CD14-positive monocyte (primary cell): ENCODE results near the gene MYO3B. TPM values are rescaled to one million over a fixed set of nuclear protein-coding genes. Genes with fewer than 3 reads are reported as not detected.

Experiments used
- DNase-seq, 3 donors: peaks; one replicate each; pipeline ENCODE4 v3.0.0-alpha.2; 2011 to 2022
- H2AFZ ChIP-seq: 2 replicates; pipeline ENCODE4 v1.6.0; 2012; ENCODE audit warnings: mild to moderate bottlenecking, low read depth, low read length, inconsistent platforms; ENCODE audit not compliant: insufficient read depth, poor library complexity, severe bottlenecking
- H3K27ac ChIP-seq, 2 donors: 1 replicate in 1 of 2; 2 replicates in 1 of 2; pipeline ENCODE4 v1.5.1; 2012 to 2013; ENCODE audit warnings: low read length in 2 of 2, control low read depth in 1 of 2, inconsistent platforms in 1 of 2, low read depth in 1 of 2, mild to moderate bottlenecking in 1 of 2
- H3K27me3 ChIP-seq, 2 donors: one replicate each; pipeline versions ENCODE4 v1.6.0 to v1.6.1; 2011 to 2013; ENCODE audit warnings: low read length in 2 of 2; ENCODE audit not compliant: control insufficient read depth in 2 of 2, insufficient read depth in 2 of 2
- H3K36me3 ChIP-seq, 2 donors: replicated peaks in 1 of 2; 1 replicate in 1 of 2; 2 replicates in 1 of 2; pipeline versions ENCODE4 v1.5.1 to v1.6.1; 2012 to 2013; ENCODE audit warnings: low read length in 2 of 2, control low read depth in 1 of 2, inconsistent platforms in 1 of 2, mild to moderate bottlenecking in 1 of 2; ENCODE audit not compliant: insufficient read depth in 2 of 2, control insufficient read depth in 1 of 2
- H3K4me1 ChIP-seq, 2 donors: 1 replicate in 1 of 2; 2 replicates in 1 of 2; pipeline versions ENCODE4 v1.5.1 to v1.6.1; 2012 to 2013; ENCODE audit warnings: low read length in 2 of 2, control low read depth in 1 of 2, inconsistent platforms in 1 of 2, mild to moderate bottlenecking in 1 of 2, moderate library complexity in 1 of 2; ENCODE audit not compliant: insufficient read depth in 2 of 2, control insufficient read depth in 1 of 2
- H3K4me2 ChIP-seq: replicated peaks from 2 replicates; pipeline ENCODE3; 2012; ENCODE audit warnings: low read length, moderate library complexity, mild to moderate bottlenecking; ENCODE audit not compliant: poor library complexity, severe bottlenecking; ENCODE audit errors: extremely low read depth
- H3K4me3 ChIP-seq, 3 experiments: fragments of 200-600 bp in 1 of 3; sonication (generic) in 1 of 3; replicated peaks in 1 of 3; 1 replicate in 2 of 3; 2 replicates in 1 of 3; pipeline ENCODE4 v1.5.1; 2011 to 2013; ENCODE audit warnings: low read length in 3 of 3, mild to moderate bottlenecking in 3 of 3, control low read depth in 2 of 3, low read depth in 2 of 3, inconsistent platforms in 1 of 3, moderate library complexity in 1 of 3
- H3K79me2 ChIP-seq: 2 replicates; pipeline ENCODE4 v1.6.0; 2012; ENCODE audit warnings: mild to moderate bottlenecking, control low read depth, inconsistent platforms, low read length, moderate library complexity; ENCODE audit not compliant: insufficient read depth
- H3K9ac ChIP-seq: 2 replicates; pipeline ENCODE4 v1.6.0; 2017; ENCODE audit warnings: low read length, mild to moderate bottlenecking; ENCODE audit not compliant: insufficient read depth, poor library complexity, severe bottlenecking
- H3K9me3 ChIP-seq, 2 donors: replicated peaks in 1 of 2; 1 replicate in 1 of 2; 2 replicates in 1 of 2; pipeline versions ENCODE4 v1.5.1 to v1.6.1; 2012 to 2013; ENCODE audit warnings: low read length in 2 of 2, control low read depth in 1 of 2; ENCODE audit not compliant: control insufficient read depth in 1 of 2, insufficient read depth in 1 of 2
- H4K20me1 ChIP-seq: 2 replicates; pipeline ENCODE4 v1.6.0; 2012; ENCODE audit warnings: mild to moderate bottlenecking, low read length, control low read depth, moderate library complexity; ENCODE audit not compliant: insufficient read depth
- H3K27ac Mint-ChIP-seq, 7 donors: one replicate each; pipeline ENCODE4 v1.8.0; 2020; ENCODE audit warnings: mild to moderate bottlenecking in 7 of 7, mixed read lengths in 7 of 7, moderate library complexity in 6 of 7, inconsistent platforms in 2 of 7
- H3K27me3 Mint-ChIP-seq, 3 donors: one replicate each; pipeline ENCODE4 v1.8.0; 2021 to 2022; ENCODE audit warnings: low read depth in 3 of 3, mild to moderate bottlenecking in 3 of 3, mixed read lengths in 3 of 3, moderate library complexity in 3 of 3, inconsistent platforms in 1 of 3
- H3K36me3 Mint-ChIP-seq, 2 donors: one replicate each; pipeline ENCODE4 v1.8.0; 2020; ENCODE audit warnings: mixed read lengths in 2 of 2, inconsistent platforms in 1 of 2, mild to moderate bottlenecking in 1 of 2
- H3K4me1 Mint-ChIP-seq: one replicate; pipeline ENCODE4 v1.8.0; 2020; ENCODE audit warnings: mild to moderate bottlenecking, mixed read lengths
- H3K4me3 Mint-ChIP-seq, 2 donors: one replicate each; pipeline ENCODE4 v1.8.0; 2020; ENCODE audit warnings: mild to moderate bottlenecking in 2 of 2, mixed read lengths in 2 of 2, moderate library complexity in 1 of 2
- H3K9me3 Mint-ChIP-seq, 7 donors: one replicate each; pipeline ENCODE4 v1.8.0; 2020 to 2022; ENCODE audit warnings: mixed read lengths in 7 of 7, mild to moderate bottlenecking in 6 of 7, moderate library complexity in 6 of 7, inconsistent platforms in 2 of 7
- WGBS: methylation state at CpG from one replicate; pipeline ENCODE4 v1.1.5; 2013; ENCODE audit warnings: missing lambda C conversion rate; ENCODE audit not compliant: insufficient coverage; 5-methylcytosine and 5-hydroxymethylcytosine counted together
- intact Hi-C, 2 donors: fragments of 100-400 bp; cut with micrococcal nuclease; formaldehyde crosslinking; loops; one replicate each; pipeline versions ENCODE4 v1.15.0 to v1.15.1; 2023
- polyA plus RNA-seq, 3 donors: library from polyadenylated mRNA; depleted of rRNA in 1 of 3; unstranded in 2 of 3; stranded (reverse) in 1 of 3; fragments of 300-500 nt in 2 of 3; fragments of >200 nt in 1 of 3; fragmentation: Illumina TruSeq in 2 of 3; gene quantifications; 1 replicate in 2 of 3; 2 replicates in 1 of 3; pipeline ENCODE4 v1.2.3, GENCODE V29; 2012 to 2021
- TF ChIP-seq, protein P1 (sequence below): fragments of 200-600 bp; IDR thresholded peaks from one replicate; pipeline ENCODE4 v1.8.0; 2022; ENCODE audit warnings: antibody characterized with exemption, mild to moderate bottlenecking

The MYO3B gene
- polyA plus RNA-seq, 3 donors = not detected

GRCh38 chr2:170250584-170250983, 72.6 kb downstream of the MYO3B start:
- no peak for DNase-seq
- no peak overlapping the region for H3K4me3 Mint-ChIP-seq
- Histone ChIP-seq H3K4me3 (no peak overlapping the region), H3K9me3 (peaks cover 0 to 4% of the 10 kb centered on the region in 2 donors), H3K4me1 (no peaks in the 10 kb centered on the region), H2AFZ (no peak overlapping the region), H3K9ac (no peak overlapping the region), H3K27ac (no peak overlapping the region), H3K79me2 (no peaks in the 10 kb centered on the region), H3K4me2 (no peak overlapping the region), H3K27me3 (no peaks in the 10 kb centered on the region), H3K36me3 (no peaks in the 10 kb centered on the region), H4K20me1 (no peaks in the 10 kb centered on the region)
- no peaks in the 10 kb centered on the region for H3K36me3 Mint-ChIP-seq
- peaks cover 0 to 14% (median 5%) of the 10 kb centered on the region in 7 donors for H3K9me3 Mint-ChIP-seq
- peaks cover 2 to 7% (median 5%) of the 10 kb centered on the region in 3 donors for H3K27me3 Mint-ChIP-seq
- intact Hi-C loops = no loop called here
- no peak overlapping the region for H3K27ac Mint-ChIP-seq
- WGBS = 100% methylated on average over 1 of the region's 6 CpGs
- H3K4me1 Mint-ChIP-seq = peaks cover 2% of the 10 kb centered on the region
- TF ChIP-seq, protein P1, sequence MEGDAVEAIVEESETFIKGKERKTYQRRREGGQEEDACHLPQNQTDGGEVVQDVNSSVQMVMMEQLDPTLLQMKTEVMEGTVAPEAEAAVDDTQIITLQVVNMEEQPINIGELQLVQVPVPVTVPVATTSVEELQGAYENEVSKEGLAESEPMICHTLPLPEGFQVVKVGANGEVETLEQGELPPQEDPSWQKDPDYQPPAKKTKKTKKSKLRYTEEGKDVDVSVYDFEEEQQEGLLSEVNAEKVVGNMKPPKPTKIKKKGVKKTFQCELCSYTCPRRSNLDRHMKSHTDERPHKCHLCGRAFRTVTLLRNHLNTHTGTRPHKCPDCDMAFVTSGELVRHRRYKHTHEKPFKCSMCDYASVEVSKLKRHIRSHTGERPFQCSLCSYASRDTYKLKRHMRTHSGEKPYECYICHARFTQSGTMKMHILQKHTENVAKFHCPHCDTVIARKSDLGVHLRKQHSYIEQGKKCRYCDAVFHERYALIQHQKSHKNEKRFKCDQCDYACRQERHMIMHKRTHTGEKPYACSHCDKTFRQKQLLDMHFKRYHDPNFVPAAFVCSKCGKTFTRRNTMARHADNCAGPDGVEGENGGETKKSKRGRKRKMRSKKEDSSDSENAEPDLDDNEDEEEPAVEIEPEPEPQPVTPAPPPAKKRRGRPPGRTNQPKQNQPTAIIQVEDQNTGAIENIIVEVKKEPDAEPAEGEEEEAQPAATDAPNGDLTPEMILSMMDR = no peak

- H3K4me1 Mint-ChIP-seq = no peaks in the 10 kb centered on the region
- H3K4me3 Mint-ChIP-seq = no peak overlapping the region
- no peaks in the 10 kb centered on the region for H3K36me3 Mint-ChIP-seq
- no peaks in the 10 kb centered on the region for H3K27me3 ChIP-seq
- TF ChIP-seq, protein P1 = no peak
- no peak overlapping the region for H3K9ac ChIP-seq
- peaks cover under 1 to 15% (median 5%) of the 10 kb centered on the region in 7 donors for H3K9me3 Mint-ChIP-seq
- peaks cover 0 to 4% of the 10 kb centered on the region in 2 donors for H3K9me3 ChIP-seq
- no peak overlapping the region for H3K27ac Mint-ChIP-seq
- intact Hi-C loops = no loop called here
- no peak overlapping the region for H3K27ac ChIP-seq
- no peaks in the 10 kb centered on the region for H3K36me3 ChIP-seq
- H4K20me1 ChIP-seq = no peaks in the 10 kb centered on the region
- no peak overlapping the region for H3K4me2 ChIP-seq
- no peak overlapping the region for H3K4me3 ChIP-seq
- H3K79me2 ChIP-seq = no peaks in the 10 kb centered on the region
- H3K4me1 ChIP-seq = no peaks in the 10 kb centered on the region
- no peak for DNase-seq
- no peak overlapping the region for H2AFZ ChIP-seq
- peaks cover 2 to 7% (median 5%) of the 10 kb centered on the region in 3 donors for H3K27me3 Mint-ChIP-seq
These were observed 74.5 kb downstream of the MYO3B start for GRCh38 chr2:170252414-170252813.
